ENCODE data around the gene TRIO.
A peak's percentile ranks its signal among the peaks of the same experiment; 100 is the strongest.
"Not testable (repeated sequence)": the region's sequence is repeated elsewhere in the genome, so short reads cannot be mapped to it uniquely, and the experiment has no call there.

TRIO gene

GRCh38 chr5:14428302-14429081 is 285.4 kb downstream of the TRIO start:
- DNase-seq, result peak in 1 of 51 donors; percentile 17

- no peak for DNase-seq
Observed at GRCh38 chr5:14429101-14430050, 286.2 kb downstream of the TRIO start.

DNA sequence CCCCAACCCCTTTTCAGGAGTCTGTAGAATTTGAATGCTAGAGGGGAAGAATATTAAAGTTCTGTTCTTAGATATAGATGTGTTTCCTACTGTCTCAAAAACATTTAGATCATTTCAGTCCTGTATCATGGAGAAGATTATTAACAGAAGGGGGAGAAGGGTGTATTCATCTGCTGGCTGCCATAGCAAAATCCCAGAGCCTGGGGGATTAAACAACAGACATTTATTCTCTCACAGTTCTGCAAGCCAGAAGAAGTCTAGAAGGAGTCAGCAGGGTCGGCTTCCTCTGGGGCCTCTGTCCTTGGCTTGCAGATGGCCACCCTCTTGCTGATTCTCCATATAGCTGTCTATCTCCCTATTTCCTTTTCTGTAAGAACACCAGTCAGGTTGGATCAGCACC is 288.4 kb downstream of the TRIO start:
- no peak for DNase-seq

GRCh38 chr5:14432931-14433589 is 289.9 kb downstream of the TRIO start:
- DNase-seq, result peak in 1 of 51 donors; percentile 33

DNA sequence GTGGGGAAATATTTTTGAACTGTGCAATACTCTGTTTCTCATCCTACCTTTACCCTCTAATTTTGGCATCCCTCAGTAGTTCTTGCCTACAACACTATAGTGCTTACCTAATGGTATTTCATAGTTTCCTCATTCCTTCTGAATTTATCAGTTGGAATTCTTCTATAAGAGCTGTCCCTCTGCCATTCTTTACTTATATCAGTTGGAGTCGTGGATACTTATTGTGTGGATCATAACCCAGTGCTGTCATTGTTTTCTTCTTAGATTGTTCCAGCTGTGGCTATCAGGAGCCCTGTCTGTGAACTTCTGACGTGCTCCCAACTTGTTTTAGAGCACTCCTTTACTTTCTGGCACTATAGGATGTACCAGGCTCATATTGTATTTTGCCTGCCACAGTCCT is 292.3 kb downstream of the TRIO start:
- DNase-seq, result no peak

DNA sequence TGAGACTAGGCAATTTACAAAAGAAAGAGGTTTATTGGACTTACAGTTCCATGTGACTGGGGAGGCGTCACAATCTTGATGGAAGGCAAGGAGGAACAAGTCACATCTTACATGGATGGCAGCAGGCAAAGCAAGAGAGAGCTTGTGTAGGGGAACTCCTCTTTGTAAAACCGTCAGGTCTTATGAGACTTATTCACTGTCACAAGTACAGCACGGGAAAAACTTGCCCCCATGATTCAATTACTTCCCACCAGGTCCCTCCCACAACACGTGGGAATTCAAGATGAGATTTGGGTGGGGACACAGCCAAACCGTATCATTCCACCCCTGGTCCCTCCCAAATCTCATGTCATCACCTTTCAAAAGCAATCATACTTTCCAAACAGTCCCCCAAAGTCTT is 293.0 kb downstream of the TRIO start:
- DNase-seq, result not testable (repeated sequence)

- no peak for DNase-seq
Observed at GRCh38 chr5:14436801-14437542, 293.8 kb downstream of the TRIO start.

DNA sequence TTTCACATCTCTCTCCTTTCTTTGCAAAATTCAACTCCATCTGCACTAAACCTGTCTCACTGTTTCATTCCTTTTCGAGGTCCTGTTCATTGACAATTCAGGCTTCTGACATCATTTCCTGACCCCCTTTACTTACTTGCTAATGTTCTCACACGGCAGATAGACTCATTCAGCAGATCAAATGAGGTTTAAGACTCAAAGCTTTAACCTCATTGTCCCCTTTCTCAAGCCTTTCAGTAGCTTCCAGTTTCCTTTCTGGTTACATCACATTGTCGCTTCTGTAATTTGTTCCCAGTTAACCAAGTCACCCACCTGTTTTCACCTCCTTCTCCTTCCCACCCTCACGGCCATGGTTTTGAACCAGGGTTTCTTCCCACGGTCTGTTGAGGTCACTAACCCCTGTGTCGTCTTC is 295.1 kb downstream of the TRIO start:
- DNase-seq, result no peak

- DNase-seq, result no peak
Observed at GRCh38 chr5:14439087-14439871, 296.1 kb downstream of the TRIO start.

- no peak for DNase-seq
Observed at GRCh38 chr5:14440223-14440581, 297.1 kb downstream of the TRIO start.

- DNase-seq, result peak in 41 of 51 donors; percentile 14 to 79 (median 62)
Observed at GRCh38 chr5:14440582-14441431, 297.7 kb downstream of the TRIO start.

- peak in 1 of 51 donors; percentile 52 for DNase-seq
Observed at GRCh38 chr5:14441641-14442040, 298.5 kb downstream of the TRIO start.

DNA sequence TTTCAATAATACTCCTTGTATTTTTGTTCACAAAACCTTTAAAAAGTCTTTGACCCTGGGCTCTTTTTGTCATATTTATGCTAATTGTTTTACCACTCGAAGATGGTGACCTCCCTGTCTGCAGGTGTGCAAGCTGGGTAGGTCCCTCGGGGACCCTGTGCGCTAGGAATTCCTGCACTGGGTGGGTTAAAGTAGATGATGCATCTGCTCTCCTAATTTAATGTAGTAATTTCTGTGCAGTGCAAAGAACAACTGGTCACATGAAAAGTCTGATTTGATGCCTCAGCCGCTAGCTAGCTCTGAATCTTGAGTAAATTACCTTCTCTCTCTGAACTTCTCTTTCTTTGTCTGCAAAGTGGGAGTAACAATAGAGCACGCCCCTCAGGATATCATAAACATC is 299.4 kb downstream of the TRIO start:
- no peak for DNase-seq

DNA sequence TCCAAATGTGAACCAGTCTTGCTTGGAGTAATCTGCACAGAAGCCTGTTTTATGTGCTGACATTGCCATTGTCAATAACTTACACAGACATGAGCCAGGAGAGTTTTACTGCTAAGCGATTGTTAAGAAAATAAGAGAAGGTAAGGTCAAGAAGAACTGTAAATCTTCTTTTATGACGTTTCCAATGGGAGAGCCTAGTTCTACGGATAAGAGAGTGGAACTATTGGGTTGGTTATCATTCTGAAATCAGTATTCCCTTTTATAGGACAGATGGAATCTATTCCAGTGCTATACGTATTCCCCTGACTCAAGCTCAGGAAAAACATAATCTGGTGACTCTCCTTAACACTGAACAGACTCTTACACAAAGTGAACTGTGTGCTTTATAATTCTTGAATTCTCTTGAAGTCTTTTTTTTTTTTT is 300.5 kb downstream of the TRIO start:
- DNase-seq, result no peak

DNA sequence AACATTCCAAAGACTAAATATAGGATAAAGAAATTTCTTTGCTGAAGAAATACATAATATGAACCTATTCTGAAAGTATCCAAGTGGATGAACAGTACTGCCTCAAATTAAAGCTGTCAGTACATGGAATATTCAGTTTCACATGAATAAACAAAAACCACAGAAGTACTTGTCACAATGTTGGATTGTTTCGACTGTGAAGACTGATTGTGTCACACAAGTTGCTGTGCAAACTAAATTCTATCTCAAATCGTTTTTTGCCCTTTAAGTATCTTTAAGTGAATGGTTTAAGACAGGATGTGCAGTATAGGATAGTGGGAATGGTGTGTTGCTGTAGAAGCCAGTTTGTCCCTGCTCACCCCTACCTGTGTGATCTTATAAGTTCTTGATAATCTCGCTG is 301.0 kb downstream of the TRIO start:
- DNase-seq, result no peak

DNA sequence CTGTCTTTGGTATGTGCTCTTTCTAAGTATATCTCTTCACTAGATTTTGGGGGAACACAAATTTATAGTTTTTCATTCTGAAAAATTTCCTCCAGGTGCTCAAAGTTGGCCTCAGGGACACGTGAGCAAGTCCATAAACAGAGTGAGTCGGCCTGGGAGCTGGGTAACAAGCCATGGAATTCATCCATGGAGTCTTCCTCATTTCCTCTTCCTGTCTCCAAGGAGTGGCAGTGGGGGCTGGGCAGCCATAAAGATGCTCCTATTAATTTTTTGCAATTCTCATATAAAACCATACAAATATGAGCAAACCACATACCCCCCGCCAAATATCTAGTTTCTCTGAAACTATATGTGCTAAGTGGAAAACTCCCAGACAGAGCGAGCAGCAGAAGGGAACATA is 301.9 kb downstream of the TRIO start:
- DNase-seq, result no peak

GRCh38 chr5:14445576-14446290 is 302.6 kb downstream of the TRIO start:
- peak in 9 of 51 donors; percentile 24 to 84 (median 39) for DNase-seq
